GM18498 (cell line): ENCODE measurements around the gene DSCAML1.

Experiments
- ATAC-seq: cut with Tn5 transposase; IDR thresholded peaks from one replicate; pipeline ENCODE4 v1.9.1; 2021; ENCODE audit warnings: mild to moderate bottlenecking, moderate library complexity; ENCODE audit not compliant: unreplicated experiment

The DSCAML1 gene

GRCh38 chr11:117730208-117730800, 66.7 kb downstream of the DSCAML1 start:
- no peak for ATAC-seq

GRCh38 chr11:117725048-117725734, 71.8 kb downstream of the DSCAML1 start:
- ATAC-seq: no peak

GRCh38 chr11:117724621-117725020, 72.4 kb downstream of the DSCAML1 start:
- no peak for ATAC-seq

- no peak for ATAC-seq
Observed at GRCh38 chr11:117724104-117724503, 72.9 kb downstream of the DSCAML1 start.

- ATAC-seq: no peak
Observed at GRCh38 chr11:117723277-117724024, 73.6 kb downstream of the DSCAML1 start.

GRCh38 chr11:117722082-117722481, 74.9 kb downstream of the DSCAML1 start:
- ATAC-seq: no peak

- no peak for ATAC-seq
Observed at GRCh38 chr11:117720061-117720511, 76.9 kb downstream of the DSCAML1 start.

GRCh38 chr11:117719480-117719879, 77.5 kb downstream of the DSCAML1 start:
- ATAC-seq: no peak

GRCh38 chr11:117717485-117718314, 79.3 kb downstream of the DSCAML1 start:
- ATAC-seq: no peak

GRCh38 chr11:117716521-117717440, 80.2 kb downstream of the DSCAML1 start:
- ATAC-seq: no peak

GRCh38 chr11:117715801-117716200, 81.2 kb downstream of the DSCAML1 start:
- ATAC-seq: no peak

- no peak for ATAC-seq
Observed at GRCh38 chr11:117713538-117713991, 83.5 kb downstream of the DSCAML1 start.

- ATAC-seq: no peak
Observed at GRCh38 chr11:117712530-117712929, 84.5 kb downstream of the DSCAML1 start.

GRCh38 chr11:117711331-117711730, 85.7 kb downstream of the DSCAML1 start:
- ATAC-seq: no peak

- no peak for ATAC-seq
Observed at GRCh38 chr11:117710211-117710610, 86.8 kb downstream of the DSCAML1 start.

GRCh38 chr11:117706322-117706814, 90.6 kb downstream of the DSCAML1 start:
- no peak for ATAC-seq

GRCh38 chr11:117705866-117706265, 91.2 kb downstream of the DSCAML1 start:
- ATAC-seq: no peak

- ATAC-seq: no peak
Observed at GRCh38 chr11:117704395-117705100, 92.5 kb downstream of the DSCAML1 start.

- no peak for ATAC-seq
Observed at GRCh38 chr11:117702946-117703598, 93.9 kb downstream of the DSCAML1 start.
